Stimulated activated CD8-positive, alpha-beta memory T cell treated with anti-CD3 and anti-CD28 coated beads, Interleukin-12 subunit alpha, Interleukin-12 subunit beta, amount 100 ng/mL, for 24 hours (primary cell): ENCODE results near the gene ERGIC3.

ENCODE experiments used
- DNase-seq: peaks from one replicate; pipeline ENCODE4 v3.0.0-alpha.2; 2020; ENCODE audit errors: extremely low read depth

Gene ERGIC3

DNA sequence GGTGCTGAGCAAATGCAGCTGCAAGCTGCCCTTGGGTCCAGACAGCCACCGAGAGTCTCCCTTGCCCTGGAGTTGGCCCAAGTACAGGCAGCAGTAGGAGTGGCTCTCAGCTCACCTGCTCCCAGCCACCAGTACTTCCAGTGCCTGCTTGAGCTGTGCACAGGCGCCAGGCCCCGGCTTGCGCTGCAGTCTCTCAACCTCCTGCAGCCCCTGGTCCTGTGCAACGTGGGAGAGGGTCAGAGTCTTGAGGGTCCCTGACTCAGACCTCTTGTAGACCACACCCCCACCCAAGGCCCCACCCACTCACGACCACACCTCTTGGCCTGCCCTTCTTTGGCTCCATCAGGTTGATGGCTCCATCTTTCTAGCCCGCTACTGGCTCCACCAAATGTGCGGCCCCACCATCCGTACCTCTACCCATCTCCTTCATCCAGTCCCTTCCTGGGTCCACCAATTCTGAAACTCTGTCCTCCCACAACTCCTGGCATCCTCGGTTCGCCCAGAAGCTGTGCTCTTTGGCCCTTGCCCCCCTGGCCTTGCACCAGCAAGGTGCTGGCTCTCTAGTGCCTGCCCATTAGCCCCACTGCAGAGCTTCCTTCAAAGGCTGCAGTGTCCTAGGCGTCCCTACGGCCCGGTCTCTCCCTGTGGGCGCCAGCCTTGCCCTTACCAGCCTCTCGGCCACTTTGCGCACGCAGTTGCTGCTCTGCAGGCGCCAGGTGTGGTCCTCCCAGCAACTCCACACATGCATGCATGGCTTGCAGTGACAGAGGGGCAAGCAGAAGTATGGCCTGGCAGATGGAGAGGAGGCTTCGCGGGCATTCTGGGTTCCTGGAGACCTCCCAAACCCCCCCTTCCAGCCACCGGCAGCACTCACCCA, 57.3 kb downstream of the ERGIC3 start:
- DNase-seq: no peak

DNA sequence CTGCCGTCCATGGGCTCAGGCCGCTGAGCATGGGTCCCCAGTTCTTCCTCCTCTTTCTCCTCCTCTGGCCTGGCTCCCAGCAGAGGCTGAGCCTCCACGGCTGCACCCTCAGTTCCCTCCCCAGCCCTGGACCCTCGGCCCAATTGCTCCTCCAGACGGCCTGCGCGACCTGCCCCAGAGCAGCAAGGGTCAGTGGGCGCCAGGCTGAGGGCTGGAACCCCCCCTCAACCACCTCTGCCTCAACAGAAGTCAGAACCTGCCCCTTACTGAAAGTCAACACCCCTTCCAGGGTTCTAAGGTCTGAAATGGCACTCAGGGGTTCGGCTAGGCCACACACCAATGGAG, 57.9 kb downstream of the ERGIC3 start:
- DNase-seq: no peak

DNA sequence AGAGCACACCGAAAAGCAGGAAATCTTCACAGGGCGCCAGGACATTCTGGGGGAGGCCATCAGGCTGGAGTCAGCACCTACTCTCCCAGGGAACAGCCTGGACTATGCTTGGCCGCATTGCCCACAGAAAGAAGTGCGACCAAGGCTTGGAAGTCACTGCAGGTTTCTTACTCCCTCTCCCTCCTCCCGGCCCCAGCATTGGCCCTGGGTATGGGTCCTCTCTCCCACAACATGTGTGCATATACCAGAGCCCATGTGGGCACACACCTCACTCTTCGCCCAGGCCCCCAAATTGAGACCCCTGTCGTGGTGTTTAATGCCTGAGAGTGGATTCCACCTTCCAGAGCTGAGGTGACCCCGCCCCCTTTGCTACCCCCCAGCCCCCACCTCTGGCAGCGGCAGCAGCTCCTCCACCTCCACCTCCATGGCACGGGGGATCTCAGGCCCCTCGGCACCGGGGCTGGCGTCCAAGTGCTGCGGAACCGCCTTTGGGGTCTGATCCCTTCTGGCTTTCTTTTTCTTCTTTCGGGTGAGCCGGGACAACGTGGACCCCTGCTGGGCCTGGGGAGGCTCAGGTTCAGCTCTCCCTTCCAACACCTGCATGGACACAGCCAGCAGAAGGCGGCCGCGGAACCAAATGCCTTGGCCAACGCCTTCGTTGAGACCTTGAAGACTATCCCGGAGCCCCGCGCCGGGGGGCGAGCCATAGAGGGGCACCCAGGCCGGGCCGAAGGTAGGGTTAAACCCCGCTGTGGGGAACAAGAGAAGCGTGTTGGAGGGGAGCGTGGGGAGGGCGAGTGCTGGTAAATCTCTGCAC, 58.5 kb downstream of the ERGIC3 start:
- no peak for DNase-seq

GRCh38 chr20:35600993-35601973, 59.4 kb downstream of the ERGIC3 start:
- DNase-seq: peak; percentile 30

- no peak for DNase-seq
Observed at GRCh38 chr20:35601990-35602389, 60.1 kb downstream of the ERGIC3 start.

DNA sequence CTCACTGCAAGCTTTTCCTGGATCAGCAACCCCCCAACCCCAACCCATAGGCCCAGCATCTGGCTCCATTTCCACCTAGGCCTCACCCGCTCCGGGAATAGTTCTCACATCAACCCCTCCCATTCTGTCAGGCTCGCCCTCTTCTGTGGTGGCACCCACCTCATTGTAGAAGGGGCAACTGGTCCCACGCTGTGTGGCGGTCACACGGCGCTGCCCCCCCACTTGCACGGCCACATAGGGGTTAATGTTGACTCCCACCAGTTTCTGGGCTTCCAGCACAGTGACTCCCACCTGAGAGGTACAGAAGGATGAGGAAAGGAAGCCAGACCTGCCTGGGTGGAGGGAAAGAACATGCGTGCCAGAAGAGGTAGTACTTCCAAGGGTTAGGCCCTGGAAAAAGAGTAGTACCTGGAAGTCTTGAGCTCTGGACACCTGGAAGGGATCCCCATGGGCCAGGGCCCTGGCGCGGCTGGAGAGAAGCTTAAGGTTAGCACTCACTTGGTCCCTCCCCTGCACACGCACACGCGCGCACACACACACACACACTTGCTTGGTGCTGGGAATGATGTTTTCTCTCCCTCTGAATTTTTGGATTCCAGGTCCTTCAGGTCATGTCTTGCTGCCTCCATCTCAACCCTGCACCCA, 61.1 kb downstream of the ERGIC3 start:
- DNase-seq: no peak

- DNase-seq: no peak
Observed at GRCh38 chr20:35603695-35604448, 62.0 kb downstream of the ERGIC3 start.

DNA sequence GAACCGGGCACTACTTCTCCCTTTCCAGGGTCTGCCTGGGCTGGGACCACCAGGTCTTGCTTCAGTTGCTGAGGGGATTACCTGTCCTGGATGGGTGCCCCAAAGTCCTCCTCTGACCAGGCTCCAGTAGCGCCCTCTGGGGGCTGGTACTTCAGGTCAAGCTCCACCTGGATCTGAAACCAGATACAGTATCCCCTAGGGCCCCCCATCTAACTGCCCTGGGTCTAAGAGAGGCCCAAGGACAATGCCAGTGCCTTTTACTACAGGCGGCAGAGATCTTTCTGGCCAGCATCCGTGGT, 62.5 kb downstream of the ERGIC3 start:
- DNase-seq: no peak

DNA sequence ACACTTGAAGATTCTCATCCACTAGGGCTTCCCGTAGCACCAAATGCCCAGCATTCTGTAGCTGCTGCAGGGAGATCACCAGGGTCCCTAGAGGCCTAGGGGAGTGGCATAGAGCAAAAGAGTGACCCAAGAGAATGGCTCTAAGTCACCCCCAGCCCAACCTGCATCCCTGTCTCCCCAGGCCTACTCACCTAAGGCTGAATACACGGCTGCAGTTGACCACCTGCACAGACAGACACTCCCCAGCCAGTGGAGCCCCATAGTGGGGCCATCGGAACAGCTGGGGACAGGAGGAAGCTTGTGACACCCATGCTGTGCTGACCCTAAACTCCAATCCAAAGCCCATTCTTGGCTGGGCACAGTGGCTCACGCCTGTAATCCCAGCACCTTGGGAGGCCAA, 64.2 kb downstream of the ERGIC3 start:
- DNase-seq: no peak
